Stimulated activated memory B cell treated with anti-CD40 and anti-IgM and Interleukin-4, amounts not matched to agents 10 μg/mL and 1 μg/mL and 100 μg/mL, for 72 hours (primary cell): Measurements from ENCODE around the gene TEKT5.
"Not testable (repeated sequence)": the region's sequence is repeated elsewhere in the genome, so short reads cannot be mapped to it uniquely, and the experiment has no call there.

Source experiments
- ATAC-seq: fragments of 150-1000 bp; cut with Tn5 transposase; 2 replicates; pipeline ENCODE4 v1.10.0; 2021
- H3K27ac Mint-ChIP-seq: one replicate; pipeline ENCODE4 v1.8.0; 2022; ENCODE audit warnings: mild to moderate bottlenecking, mixed read lengths
- H3K27me3 Mint-ChIP-seq: one replicate; pipeline ENCODE4 v1.8.0; 2022; ENCODE audit warnings: mixed read lengths
- H3K36me3 Mint-ChIP-seq: one replicate; pipeline ENCODE4 v1.8.0; 2022; ENCODE audit warnings: mixed read lengths
- H3K4me1 Mint-ChIP-seq: one replicate; pipeline ENCODE4 v1.8.0; 2022; ENCODE audit warnings: mixed read lengths
- H3K4me3 Mint-ChIP-seq: one replicate; pipeline ENCODE4 v1.8.0; 2022; ENCODE audit warnings: mild to moderate bottlenecking, moderate library complexity, mixed read lengths
- H3K9me3 Mint-ChIP-seq: one replicate; pipeline ENCODE4 v1.8.0; 2022; ENCODE audit warnings: mixed read lengths

The TEKT5 gene

DNA sequence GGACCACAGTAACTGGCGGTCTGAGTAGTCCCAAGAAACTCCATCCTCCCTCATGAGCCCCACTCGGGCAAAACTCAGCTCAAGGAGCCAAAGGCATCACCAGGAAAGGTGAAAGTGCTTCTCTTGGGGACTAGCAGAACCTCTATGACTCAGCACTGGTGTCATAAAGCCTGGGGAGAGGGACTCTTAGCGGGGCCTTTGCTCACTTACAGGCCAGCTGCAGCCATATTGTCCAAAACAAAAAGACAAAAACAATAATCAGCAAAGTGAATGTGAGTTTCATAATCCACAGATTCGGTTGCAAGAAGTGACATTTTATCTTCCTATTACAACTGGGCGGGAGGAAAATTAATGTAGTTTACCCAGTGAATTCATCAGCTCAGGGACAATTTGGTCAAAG is at the start of gene TEKT5:
TEKT5 (minus strand) TSS at position 101 of the 400 bp plus-strand sequence; CDS start at position 44, 57 bp downstream.
- Mint-ChIP-seq H3K9me3 (no peaks in the 10 kb centered on the region), H3K4me1 (no peaks in the 10 kb centered on the region), H3K4me3 (no peak within 1 kb of the TSS), H3K27me3 (peaks cover 39% of the 10 kb centered on the region), H3K27ac (no peak within 1 kb of the TSS), H3K36me3 (no peaks in the 10 kb centered on the region)
- ATAC-seq = no peak

DNA sequence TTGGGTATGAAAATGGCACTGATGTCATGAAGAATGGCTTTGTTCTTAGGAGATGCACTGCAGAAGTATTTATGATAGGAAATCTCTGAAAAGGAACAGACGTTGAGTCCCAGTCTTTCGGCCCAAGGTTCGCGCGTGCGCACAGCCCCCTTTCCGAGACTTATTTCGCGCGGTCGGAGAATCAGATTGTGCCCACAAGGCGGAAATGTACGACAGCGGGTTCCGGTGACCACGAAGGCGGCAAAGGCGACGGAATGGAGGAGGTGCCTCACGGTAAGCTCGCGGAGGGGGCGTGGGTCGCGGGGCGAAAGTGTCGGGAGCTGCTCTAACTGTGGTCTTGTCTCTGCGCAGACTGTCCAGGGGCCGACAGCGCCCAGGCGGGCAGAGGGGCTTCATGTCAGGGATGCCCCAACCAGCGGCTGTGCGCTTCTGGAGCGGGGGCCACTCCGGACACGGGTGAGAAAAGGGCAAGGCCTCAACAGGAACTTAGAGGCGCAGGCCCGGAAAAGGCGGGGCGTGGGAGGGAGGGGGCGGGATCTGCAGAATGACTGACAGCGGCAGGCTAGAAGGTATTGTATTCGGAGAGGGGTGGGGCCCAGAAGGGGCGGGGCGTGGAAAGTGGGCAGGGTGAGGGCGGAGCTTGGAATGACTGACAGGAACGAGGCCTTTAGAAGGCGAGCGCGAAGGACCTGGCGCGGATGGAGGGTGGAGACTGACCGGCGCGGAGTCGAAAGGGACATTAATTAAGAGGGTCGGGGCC is 49.1 kb upstream of the TEKT5 start, which contains the start of gene NUBP1:
NUBP1 (plus strand) TSS at position 233 of the 760 bp plus-strand sequence; CDS start at position 255, 22 bp downstream.
- H3K9me3 Mint-ChIP-seq = no peaks in the 10 kb centered on the region
- peaks cover 30% of the 10 kb centered on the region for H3K36me3 Mint-ChIP-seq
- peak; percentile 96 for ATAC-seq
- peak within 1 kb of the TSS; percentile 93 for H3K27ac Mint-ChIP-seq
- H3K27me3 Mint-ChIP-seq = no peaks in the 10 kb centered on the region
- peaks cover 68% of the 10 kb centered on the region for H3K4me1 Mint-ChIP-seq
- H3K4me3 Mint-ChIP-seq = peak within 1 kb of the TSS; percentile 82

DNA sequence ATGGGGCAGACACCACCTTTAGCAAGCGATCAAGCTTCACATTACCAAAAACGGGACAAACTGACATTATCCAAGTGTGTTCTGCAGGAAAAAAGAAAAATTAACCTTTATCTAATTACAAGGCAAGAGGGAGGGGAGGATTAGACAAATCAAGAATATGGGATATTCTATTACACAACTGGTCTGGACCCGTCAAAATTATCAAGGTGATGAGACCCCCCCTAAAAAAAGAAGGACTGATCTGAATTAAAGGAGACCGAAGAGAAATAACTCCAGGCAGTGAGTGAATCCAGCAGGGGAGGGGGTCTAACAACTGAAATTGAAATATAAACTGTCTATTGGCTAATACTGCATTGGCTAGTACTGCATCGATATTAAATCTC is 48.5 kb upstream of the TEKT5 start:
- Mint-ChIP-seq H3K27ac (peak overlapping the region; percentile 93), H3K36me3 (peaks cover 24% of the 10 kb centered on the region), H3K9me3 (no peaks in the 10 kb centered on the region), H3K27me3 (no peaks in the 10 kb centered on the region), H3K4me3 (peak overlapping the region; percentile 82), H3K4me1 (peaks cover 73% of the 10 kb centered on the region)
- no peak for ATAC-seq

DNA sequence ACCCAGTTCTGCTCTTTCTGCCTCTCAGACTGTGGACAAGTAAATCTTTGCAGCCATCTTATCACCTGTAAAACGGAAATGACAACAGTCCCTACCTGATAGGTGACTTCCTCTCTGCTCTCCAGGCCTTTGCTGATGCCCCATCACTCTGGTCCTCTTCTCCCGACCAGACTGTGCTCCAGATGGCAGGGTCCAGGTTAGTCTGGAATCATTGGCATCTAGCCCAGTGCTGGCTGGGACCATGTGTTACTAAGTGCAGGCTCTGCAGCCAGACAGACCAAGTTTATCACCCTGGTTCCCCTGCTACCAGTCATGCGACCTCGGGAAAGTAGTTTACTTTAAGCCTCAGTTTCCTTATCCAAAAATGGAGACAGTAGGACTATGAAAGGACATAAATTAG is 47.1 kb upstream of the TEKT5 start:
- Mint-ChIP-seq H3K27me3 (no peaks in the 10 kb centered on the region), H3K9me3 (no peaks in the 10 kb centered on the region), H3K36me3 (peaks cover 17% of the 10 kb centered on the region), H3K4me1 (peaks cover 83% of the 10 kb centered on the region), H3K4me3 (no peak overlapping the region), H3K27ac (peak overlapping the region; percentile 93)
- ATAC-seq = no peak

DNA sequence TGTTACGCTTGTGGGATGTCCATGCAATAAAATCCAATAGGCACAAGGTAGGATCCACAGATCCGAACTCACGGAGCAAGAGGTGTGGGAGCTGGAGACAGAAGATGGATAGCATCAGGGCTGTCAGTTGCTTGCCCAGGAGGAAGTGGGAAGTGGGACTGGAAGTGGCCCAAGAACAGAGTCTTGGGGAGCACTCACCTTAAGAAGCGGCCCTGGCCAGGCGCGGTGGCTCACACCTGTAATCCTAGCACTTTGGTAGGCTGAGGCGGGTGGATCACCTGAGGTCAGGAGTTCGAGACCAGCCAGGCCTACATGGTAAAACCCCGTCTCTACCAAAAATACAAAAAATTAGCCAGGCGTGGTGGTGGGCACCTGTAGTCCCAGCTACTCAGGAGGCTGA is 46.5 kb upstream of the TEKT5 start:
- not testable (repeated sequence) for H3K9me3 Mint-ChIP-seq, ATAC-seq, H3K4me3 Mint-ChIP-seq, H3K27me3 Mint-ChIP-seq
- peaks cover 77% of the 10 kb centered on the region for H3K4me1 Mint-ChIP-seq
- H3K36me3 Mint-ChIP-seq = peaks cover 12% of the 10 kb centered on the region
- peak overlapping the region; percentile 96 for H3K27ac Mint-ChIP-seq

DNA sequence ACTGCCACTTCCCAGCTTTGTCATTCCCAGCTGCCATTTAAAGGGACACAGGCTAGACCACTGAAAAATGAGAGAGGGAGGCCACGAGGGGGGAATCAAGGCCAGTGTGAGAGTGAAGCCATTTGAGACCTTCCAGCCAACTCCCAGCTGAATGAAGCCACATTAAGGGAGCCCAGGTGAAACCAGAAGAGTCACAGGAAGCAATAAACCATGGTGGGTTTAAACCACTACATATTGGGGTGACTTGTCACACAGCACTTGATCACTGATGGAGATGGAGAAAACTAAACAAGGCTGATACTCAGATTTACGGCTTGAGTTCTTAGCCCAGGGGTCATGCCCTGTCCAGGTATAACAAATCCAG is 46.1 kb upstream of the TEKT5 start:
- no peak overlapping the region for H3K4me3 Mint-ChIP-seq
- peaks cover 72% of the 10 kb centered on the region for H3K4me1 Mint-ChIP-seq
- peak overlapping the region; percentile 96 for H3K27ac Mint-ChIP-seq

DNA sequence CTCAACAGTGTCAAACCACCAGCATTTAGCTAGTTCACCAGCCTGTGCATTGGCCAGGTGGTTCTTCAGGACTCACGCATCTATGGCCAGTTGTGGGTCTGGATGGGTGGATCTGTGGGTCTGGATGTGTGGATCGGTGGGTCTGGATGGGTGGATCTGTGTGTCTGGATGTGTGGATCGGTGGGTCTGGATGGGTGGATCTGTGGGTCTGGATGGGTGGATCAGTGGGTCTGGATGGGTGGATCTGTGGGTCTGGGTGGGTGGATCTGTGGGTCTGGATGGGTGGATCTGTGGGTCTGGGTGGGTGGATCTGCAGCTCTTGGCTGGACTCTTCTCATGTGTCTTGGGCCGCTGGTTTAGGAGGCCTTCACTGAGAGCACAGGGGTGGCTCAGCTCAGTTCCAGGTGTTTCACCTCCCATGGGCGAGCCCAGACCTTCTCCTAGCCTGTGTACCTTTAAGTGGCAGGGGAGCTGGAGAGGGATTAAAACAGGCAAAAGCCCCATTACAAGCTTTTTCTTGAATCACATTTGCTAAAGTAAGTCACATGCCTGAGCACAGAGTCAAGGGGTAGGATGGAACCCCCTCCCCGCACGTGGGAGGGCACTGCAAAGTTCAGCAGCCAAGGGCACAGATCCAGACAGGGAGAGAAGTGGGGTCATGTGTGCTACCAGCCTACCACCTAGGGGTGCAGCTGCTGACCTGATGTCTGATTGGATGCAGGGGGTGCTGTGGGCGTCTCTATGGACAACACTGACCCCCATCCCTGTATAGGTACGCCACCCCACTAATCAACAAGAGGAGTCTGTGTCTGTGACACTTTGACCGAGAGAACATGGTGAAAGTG is 45.5 kb upstream of the TEKT5 start:
- Mint-ChIP-seq H3K36me3 (peaks cover 1% of the 10 kb centered on the region), H3K27ac (peak overlapping the region; percentile 96), H3K4me3 (no peak overlapping the region), H3K9me3 (no peaks in the 10 kb centered on the region), H3K4me1 (peaks cover 66% of the 10 kb centered on the region), H3K27me3 (no peaks in the 10 kb centered on the region)
- no peak for ATAC-seq

More for the DNA sequence above, 46.1 kb upstream of the TEKT5 start:
- Mint-ChIP-seq H3K27me3 (no peaks in the 10 kb centered on the region), H3K36me3 (peaks cover 7% of the 10 kb centered on the region), H3K9me3 (no peaks in the 10 kb centered on the region)
- ATAC-seq = no peak

DNA sequence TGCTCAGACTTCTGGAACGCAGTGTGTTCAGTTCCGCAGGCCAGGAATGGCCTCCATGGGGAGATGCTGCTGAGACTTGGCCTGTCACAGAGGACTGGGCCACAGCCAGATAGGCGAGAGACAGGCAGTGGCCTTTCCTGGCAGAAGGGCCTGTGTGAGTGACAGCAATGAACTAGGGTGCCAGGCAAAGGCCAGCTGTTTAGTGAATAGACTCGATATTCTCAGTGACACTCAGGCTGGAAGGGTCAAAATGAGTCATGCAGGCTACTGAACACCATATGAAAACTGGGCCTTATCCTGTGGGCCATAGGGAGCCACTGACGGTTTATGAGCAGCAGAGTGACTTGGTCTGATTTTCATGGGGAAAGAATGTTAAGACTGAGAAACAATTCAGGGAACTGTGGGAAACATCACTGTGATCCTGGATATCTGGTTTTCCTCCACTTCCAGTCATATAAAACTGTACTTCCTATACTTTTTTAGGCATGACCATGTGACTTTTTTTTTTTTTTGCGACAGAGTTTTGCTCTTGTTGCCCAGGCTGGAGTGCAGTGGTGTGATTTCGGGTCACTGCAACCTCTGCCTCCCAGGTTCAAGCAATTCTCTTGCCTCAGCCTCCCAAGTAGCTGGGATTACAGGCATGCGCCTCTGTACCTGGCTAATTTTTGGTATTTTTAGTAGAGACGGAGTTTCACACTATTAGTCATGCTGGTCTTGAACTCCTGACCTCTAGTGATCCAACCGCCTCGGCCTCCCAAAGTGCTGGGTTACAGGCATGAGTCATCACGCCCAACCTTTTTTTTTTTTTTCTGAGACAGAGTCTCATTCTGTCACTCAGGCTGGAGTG is 43.7 kb upstream of the TEKT5 start:
- Mint-ChIP-seq H3K27ac (peak overlapping the region; percentile 96), H3K4me1 (peaks cover 57% of the 10 kb centered on the region), H3K4me3 (peak overlapping the region; percentile 50), H3K9me3 (peaks cover under 1% of the 10 kb centered on the region), H3K27me3 (no peaks in the 10 kb centered on the region), H3K36me3 (no peaks in the 10 kb centered on the region)
- peak; percentile 84 for ATAC-seq

DNA sequence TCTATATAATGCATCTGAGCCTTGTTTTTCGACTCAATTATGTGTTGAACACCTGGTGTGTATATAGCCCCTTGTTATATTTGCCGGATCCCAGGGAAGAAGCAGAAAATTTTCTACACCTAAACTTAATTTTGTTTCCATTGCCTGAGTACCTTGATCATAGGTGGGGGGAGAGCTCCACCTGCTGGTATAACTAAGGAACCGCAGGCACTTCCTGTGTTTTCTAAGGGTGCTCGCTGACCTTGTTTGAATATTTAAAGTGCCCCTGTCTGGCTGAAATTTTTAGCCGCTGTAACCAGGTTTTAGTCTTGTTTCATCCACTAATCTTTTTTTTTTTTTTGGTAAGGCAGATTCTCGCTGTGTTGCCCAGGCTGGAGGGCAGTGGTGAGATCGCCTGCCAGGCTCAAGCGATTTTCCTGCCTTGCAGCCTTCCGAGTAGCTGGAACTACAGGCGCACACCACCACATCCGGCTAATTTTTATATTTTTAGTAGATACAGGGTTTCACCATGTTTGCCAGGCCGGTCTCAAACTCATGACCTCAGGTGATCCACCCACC is 42.4 kb upstream of the TEKT5 start:
- H3K9me3 Mint-ChIP-seq = peaks cover 3% of the 10 kb centered on the region
- H3K4me3 Mint-ChIP-seq = peak overlapping the region; percentile 78
- peak overlapping the region; percentile 96 for H3K27ac Mint-ChIP-seq
- H3K36me3 Mint-ChIP-seq = no peaks in the 10 kb centered on the region
- ATAC-seq = peak; percentile 78
- H3K4me1 Mint-ChIP-seq = peaks cover 47% of the 10 kb centered on the region
- no peaks in the 10 kb centered on the region for H3K27me3 Mint-ChIP-seq

DNA sequence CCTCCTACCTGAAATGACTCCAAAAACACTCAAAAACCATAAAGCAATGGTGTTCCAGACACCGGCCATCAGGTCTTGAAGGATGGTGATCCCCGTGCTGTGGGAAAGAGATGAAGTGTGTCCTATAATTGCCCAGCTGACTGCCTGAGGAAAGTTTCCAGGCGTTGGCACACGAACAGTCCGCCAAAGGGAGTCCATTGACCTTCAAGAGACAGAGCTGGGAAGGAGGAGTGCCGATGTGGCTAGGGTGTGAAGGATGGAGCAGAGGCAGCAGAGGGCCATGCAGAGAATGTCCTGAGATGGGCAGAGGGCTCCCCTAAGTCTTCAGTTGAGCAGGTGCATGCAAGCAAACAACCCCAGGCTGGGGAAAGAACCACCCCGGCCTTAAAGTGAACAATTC is 37.1 kb upstream of the TEKT5 start:
- H3K4me1 Mint-ChIP-seq = no peaks in the 10 kb centered on the region
- H3K27ac Mint-ChIP-seq = no peak overlapping the region
- no peak for ATAC-seq
- no peak overlapping the region for H3K4me3 Mint-ChIP-seq
- no peaks in the 10 kb centered on the region for H3K27me3 Mint-ChIP-seq
- H3K36me3 Mint-ChIP-seq = no peaks in the 10 kb centered on the region
- peaks cover 3% of the 10 kb centered on the region for H3K9me3 Mint-ChIP-seq

DNA sequence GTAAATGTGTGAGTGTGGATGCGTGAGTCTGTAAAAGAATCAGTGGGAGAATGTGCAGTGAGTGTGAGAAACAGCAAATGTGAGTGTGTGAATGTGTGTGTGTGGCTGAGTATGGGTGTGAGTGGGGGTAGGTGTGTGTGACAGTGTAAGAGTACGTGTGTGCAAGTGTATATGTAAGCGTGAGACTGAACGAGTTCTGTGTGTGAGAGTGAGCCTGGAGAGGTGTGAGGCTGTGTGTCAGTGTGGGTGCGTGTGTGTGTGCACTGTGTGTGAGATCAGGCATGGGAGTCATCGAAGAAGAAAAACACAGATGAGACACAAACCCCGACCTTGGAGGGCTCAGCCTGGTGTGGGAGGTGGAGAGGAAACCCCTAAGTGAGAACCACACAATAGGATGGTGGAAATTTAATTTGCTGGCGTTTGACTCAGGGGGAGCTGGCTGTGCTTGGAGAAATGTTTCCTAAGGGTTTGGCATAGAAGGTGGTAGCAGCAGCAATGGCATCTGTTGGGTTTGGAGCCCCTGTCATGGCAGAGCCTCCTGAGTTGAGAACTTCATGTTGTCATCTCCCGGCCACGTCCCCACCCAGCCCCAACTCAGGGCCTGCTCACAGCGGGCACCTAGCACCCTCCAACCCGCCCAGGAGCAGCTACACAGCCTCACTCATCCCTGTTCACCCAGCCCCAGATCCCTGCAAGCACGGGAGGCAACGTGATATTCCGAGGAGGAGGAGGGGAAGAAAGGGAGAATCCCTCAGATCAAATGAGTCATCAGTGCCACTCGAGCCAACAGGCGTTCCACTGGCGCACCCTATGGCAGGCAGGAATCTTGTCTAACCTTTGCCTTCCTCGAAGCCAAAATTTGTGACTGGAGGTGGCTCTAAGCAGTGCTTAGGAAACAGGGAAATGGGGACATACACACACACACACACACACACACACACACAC is 34.6 kb upstream of the TEKT5 start:
- no peak overlapping the region for H3K27ac Mint-ChIP-seq
- H3K36me3 Mint-ChIP-seq = no peaks in the 10 kb centered on the region
- no peaks in the 10 kb centered on the region for H3K27me3 Mint-ChIP-seq
- ATAC-seq = no peak
- peaks cover 3% of the 10 kb centered on the region for H3K9me3 Mint-ChIP-seq
- H3K4me3 Mint-ChIP-seq = no peak overlapping the region
- no peaks in the 10 kb centered on the region for H3K4me1 Mint-ChIP-seq

DNA sequence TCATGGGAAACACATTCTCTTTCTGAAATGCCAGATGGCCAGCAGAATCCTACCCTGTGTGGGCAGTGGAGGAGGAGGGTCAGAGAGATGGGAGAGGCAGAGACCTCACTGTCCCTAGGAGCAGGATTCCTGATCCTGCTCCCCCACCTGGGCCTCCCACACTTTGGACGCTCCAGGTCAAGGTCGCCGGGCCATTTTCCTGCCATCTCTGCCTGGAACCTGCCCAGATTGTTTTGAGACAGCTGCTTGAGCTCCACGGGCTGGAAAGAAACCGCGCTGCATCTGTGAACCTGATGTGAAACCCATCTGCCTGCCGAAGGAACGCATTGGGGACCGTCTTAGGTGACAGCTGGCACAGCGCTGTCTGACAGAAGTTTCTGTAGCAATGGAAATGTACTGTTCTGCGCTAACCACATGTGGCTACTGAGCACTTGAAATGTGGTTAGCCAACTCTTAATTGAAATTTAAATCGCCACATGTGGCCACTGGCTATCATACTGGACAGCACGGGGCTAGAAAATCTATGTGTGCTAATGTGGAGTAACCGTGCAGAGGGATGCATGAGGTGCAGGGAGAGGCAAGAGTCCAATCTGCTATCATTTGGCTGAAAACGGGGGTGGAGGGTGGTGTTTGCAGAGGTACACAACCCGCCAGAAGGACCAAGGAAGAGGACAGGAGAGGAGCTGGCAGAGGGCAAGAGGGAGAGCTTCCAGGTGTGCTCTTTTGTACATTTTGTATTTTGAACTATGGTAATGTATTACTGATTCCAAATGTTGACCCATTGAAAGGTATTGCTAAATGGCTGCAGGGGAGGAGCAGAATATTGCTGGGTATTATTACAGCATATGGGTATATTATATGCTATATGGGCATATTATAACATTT is 33.5 kb upstream of the TEKT5 start:
- Mint-ChIP-seq H3K4me1 (no peaks in the 10 kb centered on the region), H3K36me3 (no peaks in the 10 kb centered on the region), H3K9me3 (peaks cover under 1% of the 10 kb centered on the region), H3K4me3 (no peak overlapping the region), H3K27me3 (no peaks in the 10 kb centered on the region), H3K27ac (no peak overlapping the region)
- ATAC-seq = peak; percentile 50

DNA sequence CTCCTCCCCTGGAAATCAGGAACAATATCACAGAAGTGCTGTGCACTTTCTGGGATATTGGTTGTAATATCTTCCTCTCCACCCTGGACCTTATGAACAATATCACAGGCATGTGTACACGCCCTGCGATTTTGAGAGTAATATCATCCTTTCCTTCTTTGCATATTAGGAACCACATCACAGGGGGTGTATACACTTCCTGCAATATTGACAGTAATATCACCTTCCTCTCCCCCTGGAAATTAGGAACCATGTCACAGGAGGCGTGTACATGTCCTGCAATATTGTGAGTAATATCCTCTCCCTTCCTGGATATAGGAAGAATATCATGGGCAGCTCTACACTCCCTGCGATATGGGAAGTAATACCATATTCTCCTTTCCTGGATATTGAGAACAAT is 14.2 kb upstream of the TEKT5 start:
- H3K9me3 Mint-ChIP-seq = no peaks in the 10 kb centered on the region
- H3K4me1 Mint-ChIP-seq = no peaks in the 10 kb centered on the region
- no peak overlapping the region for H3K27ac Mint-ChIP-seq
- H3K4me3 Mint-ChIP-seq = no peak overlapping the region
- peaks cover 32% of the 10 kb centered on the region for H3K27me3 Mint-ChIP-seq
- ATAC-seq = no peak
- no peaks in the 10 kb centered on the region for H3K36me3 Mint-ChIP-seq
